ENCODE measurements around the gene FNTB.

Gene FNTB

DNA sequence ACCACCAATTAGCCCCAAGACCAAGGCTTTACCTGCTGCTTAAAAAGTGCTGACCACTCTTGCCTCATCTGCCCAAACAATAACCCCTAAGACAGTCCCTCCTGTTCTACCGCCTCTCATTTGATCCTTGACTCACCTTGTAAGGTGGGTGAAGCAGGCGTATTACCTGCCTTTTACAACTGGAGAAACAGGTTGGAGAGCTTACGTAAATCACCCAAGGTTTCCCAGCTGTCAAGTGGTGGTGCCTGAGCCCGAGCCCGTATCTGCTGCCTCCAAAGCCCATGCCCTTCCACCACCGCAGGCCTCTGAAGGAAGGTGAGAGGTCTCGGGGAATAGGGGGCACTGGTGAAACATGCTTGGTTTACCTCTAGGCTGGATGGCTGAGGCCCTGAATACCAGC is 79.0 kb downstream of the FNTB start:
- no peak for DNase-seq (ENCODE audit: low read depth in 1 of 2, low spot score in 1 of 2)
- H3K4me3 ChIP-seq (replicated peaks; ENCODE audit: insufficient read depth, low read length): no peak overlapping the region
- TF ChIP-seq SPI1 (IDR thresholded peaks at IDR 0.05; ENCODE audit: borderline replicate concordance, low read depth): no peak
- no peak overlapping the region for H3K27ac ChIP-seq (replicated peaks)
- H3K27me3 ChIP-seq (ENCODE audit: insufficient read depth, poor library complexity, severe bottlenecking): no peaks in the 10 kb centered on the region

DNA sequence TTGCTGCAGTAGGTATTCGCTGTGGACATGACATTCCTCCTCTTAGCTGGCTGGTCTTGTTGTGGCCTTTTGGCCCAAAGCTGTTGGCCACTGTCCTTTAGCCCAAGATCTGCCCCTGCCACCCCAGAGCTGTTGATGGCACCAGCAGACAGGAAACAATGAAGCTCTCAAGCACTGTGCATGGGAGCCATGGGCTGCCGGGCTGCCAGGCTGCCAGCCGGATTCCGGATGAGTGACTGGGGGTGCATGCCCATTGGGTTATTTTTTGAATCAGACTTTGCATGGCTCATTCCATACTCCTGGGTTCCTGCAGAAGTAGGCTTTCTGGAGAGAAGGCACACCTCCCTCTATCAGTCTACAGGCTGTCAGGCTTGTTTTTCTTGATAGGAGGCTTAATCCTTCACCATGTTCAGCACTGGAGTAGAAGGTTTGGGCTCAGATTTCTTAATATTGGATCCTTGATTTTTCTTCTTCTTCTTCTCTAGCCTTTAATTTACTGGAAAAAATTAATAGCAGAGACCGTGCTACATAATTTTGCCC is 83.2 kb downstream of the FNTB start:
- no peaks in the 10 kb centered on the region for H3K27me3 ChIP-seq (ENCODE audit: insufficient read depth, poor library complexity, severe bottlenecking)
- DNase-seq (ENCODE audit: low read depth in 1 of 2, low spot score in 1 of 2): no peak
- no peak overlapping the region for H3K27ac ChIP-seq (replicated peaks)
- H3K4me3 ChIP-seq (replicated peaks; ENCODE audit: insufficient read depth, low read length): no peak overlapping the region
- TF ChIP-seq POLR2AphosphoS5 (IDR thresholded peaks at IDR 0.05; ENCODE audit: low read depth): no peak
- no peak for TF ChIP-seq GABPA (IDR thresholded peaks at IDR 0.05; ENCODE audit: low read depth)
- no peak for TF ChIP-seq SPI1 (IDR thresholded peaks at IDR 0.05; ENCODE audit: borderline replicate concordance, low read depth)
- TF ChIP-seq, protein P1, sequence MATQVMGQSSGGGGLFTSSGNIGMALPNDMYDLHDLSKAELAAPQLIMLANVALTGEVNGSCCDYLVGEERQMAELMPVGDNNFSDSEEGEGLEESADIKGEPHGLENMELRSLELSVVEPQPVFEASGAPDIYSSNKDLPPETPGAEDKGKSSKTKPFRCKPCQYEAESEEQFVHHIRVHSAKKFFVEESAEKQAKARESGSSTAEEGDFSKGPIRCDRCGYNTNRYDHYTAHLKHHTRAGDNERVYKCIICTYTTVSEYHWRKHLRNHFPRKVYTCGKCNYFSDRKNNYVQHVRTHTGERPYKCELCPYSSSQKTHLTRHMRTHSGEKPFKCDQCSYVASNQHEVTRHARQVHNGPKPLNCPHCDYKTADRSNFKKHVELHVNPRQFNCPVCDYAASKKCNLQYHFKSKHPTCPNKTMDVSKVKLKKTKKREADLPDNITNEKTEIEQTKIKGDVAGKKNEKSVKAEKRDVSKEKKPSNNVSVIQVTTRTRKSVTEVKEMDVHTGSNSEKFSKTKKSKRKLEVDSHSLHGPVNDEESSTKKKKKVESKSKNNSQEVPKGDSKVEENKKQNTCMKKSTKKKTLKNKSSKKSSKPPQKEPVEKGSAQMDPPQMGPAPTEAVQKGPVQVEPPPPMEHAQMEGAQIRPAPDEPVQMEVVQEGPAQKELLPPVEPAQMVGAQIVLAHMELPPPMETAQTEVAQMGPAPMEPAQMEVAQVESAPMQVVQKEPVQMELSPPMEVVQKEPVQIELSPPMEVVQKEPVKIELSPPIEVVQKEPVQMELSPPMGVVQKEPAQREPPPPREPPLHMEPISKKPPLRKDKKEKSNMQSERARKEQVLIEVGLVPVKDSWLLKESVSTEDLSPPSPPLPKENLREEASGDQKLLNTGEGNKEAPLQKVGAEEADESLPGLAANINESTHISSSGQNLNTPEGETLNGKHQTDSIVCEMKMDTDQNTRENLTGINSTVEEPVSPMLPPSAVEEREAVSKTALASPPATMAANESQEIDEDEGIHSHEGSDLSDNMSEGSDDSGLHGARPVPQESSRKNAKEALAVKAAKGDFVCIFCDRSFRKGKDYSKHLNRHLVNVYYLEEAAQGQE (IDR thresholded peaks at IDR 0.05; ENCODE audit: insufficient replicate concordance, low read depth): no peak
- no peak for TF ChIP-seq CTCF (IDR thresholded peaks at IDR 0.05; ENCODE audit: insufficient read depth, low read length)

DNA sequence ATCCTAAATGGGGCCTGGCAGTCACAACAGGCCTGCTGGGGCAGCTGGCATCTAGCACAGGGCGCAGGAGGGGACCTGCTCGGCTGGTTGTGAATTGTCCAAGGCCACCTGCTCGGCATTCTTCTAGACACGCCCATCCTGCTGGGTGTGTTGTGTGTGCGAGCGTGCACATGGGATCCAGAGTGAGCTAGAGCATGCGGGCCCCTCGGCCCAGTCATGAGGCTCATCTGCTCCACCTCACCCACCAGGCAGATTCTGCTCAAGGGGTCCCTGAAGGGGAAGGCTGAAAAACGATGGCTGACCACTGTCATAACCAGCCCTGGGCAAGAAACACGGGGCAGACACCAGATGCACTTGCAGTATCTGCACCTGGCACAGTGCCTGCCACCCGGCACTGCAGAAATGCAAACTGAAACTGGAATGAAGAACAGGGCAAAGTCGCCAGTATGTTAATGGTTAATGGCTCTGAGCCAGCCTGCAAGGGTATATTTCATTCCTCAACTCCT is 83.8 kb downstream of the FNTB start:
- Histone ChIP-seq H3K4me3 (replicated peaks; ENCODE audit: insufficient read depth, low read length) (no peak overlapping the region), H3K27me3 (ENCODE audit: insufficient read depth, poor library complexity, severe bottlenecking) (no peaks in the 10 kb centered on the region), H3K27ac (replicated peaks) (no peak overlapping the region)
- DNase-seq (ENCODE audit: low read depth in 1 of 2, low spot score in 1 of 2): no peak
- no peak for TF ChIP-seq CTCF (IDR thresholded peaks at IDR 0.05; ENCODE audit: insufficient read depth, low read length)
- TF ChIP-seq, protein P1 (IDR thresholded peaks at IDR 0.05; ENCODE audit: insufficient replicate concordance, low read depth): no peak
- TF ChIP-seq POLR2AphosphoS5 (IDR thresholded peaks at IDR 0.05; ENCODE audit: low read depth): no peak
- TF ChIP-seq SPI1 (IDR thresholded peaks at IDR 0.05; ENCODE audit: borderline replicate concordance, low read depth): no peak
- no peak for TF ChIP-seq GABPA (IDR thresholded peaks at IDR 0.05; ENCODE audit: low read depth)

DNA sequence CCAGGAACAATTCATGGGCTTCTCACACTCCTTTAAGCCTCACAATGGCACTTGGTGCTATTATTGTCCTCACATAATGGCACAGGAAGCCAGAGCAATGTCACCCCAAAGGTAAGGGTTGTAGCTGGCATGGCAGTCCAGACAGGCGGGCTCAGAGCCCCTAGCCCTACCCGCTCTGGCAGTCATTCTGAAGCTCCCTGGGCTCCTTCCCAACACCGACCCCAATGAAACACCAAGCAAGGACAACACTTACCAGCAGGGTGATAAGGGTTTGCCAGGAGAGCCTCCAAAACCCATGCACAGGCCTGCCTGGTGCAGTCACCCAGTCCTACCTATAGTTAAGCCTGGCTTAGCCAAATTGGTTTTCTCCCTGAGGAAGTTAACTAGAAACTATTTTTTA is 84.8 kb downstream of the FNTB start:
- Histone ChIP-seq H3K27me3 (ENCODE audit: insufficient read depth, poor library complexity, severe bottlenecking) (no peaks in the 10 kb centered on the region), H3K4me3 (replicated peaks; ENCODE audit: insufficient read depth, low read length) (no peak overlapping the region), H3K27ac (replicated peaks) (no peak overlapping the region)
- no peak for DNase-seq (ENCODE audit: low read depth in 1 of 2, low spot score in 1 of 2)
- TF ChIP-seq, protein P1 (IDR thresholded peaks at IDR 0.05; ENCODE audit: insufficient replicate concordance, low read depth): no peak
- TF ChIP-seq CTCF (IDR thresholded peaks at IDR 0.05; ENCODE audit: insufficient read depth, low read length) (no peak), POLR2AphosphoS5 (IDR thresholded peaks at IDR 0.05; ENCODE audit: low read depth) (no peak), SPI1 (IDR thresholded peaks at IDR 0.05; ENCODE audit: borderline replicate concordance, low read depth) (no peak), GABPA (IDR thresholded peaks at IDR 0.05; ENCODE audit: low read depth) (no peak)

Data from HL-60 (cell line).